ENCODE data around the gene LRRC8B.
"Not testable (repeated sequence)": the region's sequence is repeated elsewhere in the genome, so short reads cannot be mapped to it uniquely, and the experiment has no call there.

LRRC8B gene

GRCh38 chr1:89525169-89525855 is 683 bp downstream of the LRRC8B start:
- no peak for DNase-seq (ENCODE audit: low read depth in 2 of 2)

- no peak for DNase-seq (ENCODE audit: low read depth in 2 of 2)
These were observed 2.6 kb downstream of the LRRC8B start for GRCh38 chr1:89527256-89527655.

- no peak for DNase-seq (ENCODE audit: low read depth in 2 of 2)
These were observed 3.2 kb downstream of the LRRC8B start for GRCh38 chr1:89527750-89528381.

- no peak for DNase-seq (ENCODE audit: low read depth in 2 of 2)
These were observed 3.8 kb downstream of the LRRC8B start for GRCh38 chr1:89528382-89528780.

GRCh38 chr1:89529196-89529595 is 4.6 kb downstream of the LRRC8B start:
- no peak for DNase-seq (ENCODE audit: low read depth in 2 of 2)

- DNase-seq (ENCODE audit: low read depth in 2 of 2) = no peak
These were observed 5.9 kb downstream of the LRRC8B start for GRCh38 chr1:89530444-89531089.

- no peak for DNase-seq (ENCODE audit: low read depth in 2 of 2)
These were observed 7.0 kb downstream of the LRRC8B start for GRCh38 chr1:89531480-89532139.

- no peak for DNase-seq (ENCODE audit: low read depth in 2 of 2)
These were observed 7.6 kb downstream of the LRRC8B start for GRCh38 chr1:89532228-89532627.

GRCh38 chr1:89532866-89533265 is 8.2 kb downstream of the LRRC8B start:
- no peak for DNase-seq (ENCODE audit: low read depth in 2 of 2)

- no peak for DNase-seq (ENCODE audit: low read depth in 2 of 2)
These were observed 10.9 kb downstream of the LRRC8B start for GRCh38 chr1:89535537-89535936.

- no peak for DNase-seq (ENCODE audit: low read depth in 2 of 2)
These were observed 12.1 kb downstream of the LRRC8B start for GRCh38 chr1:89536555-89537341.

- no peak for DNase-seq (ENCODE audit: low read depth in 2 of 2)
These were observed 13.7 kb downstream of the LRRC8B start for GRCh38 chr1:89538361-89538760.

- no peak for DNase-seq (ENCODE audit: low read depth in 2 of 2)
These were observed 14.5 kb downstream of the LRRC8B start for GRCh38 chr1:89539128-89539527.

- no peak for DNase-seq (ENCODE audit: low read depth in 2 of 2)
These were observed 15.9 kb downstream of the LRRC8B start for GRCh38 chr1:89540406-89540970.

- DNase-seq (ENCODE audit: low read depth in 2 of 2) = no peak
These were observed 17.7 kb downstream of the LRRC8B start for GRCh38 chr1:89542345-89542744.

- DNase-seq (ENCODE audit: low read depth in 2 of 2) = not testable (repeated sequence)
These were observed 19.0 kb downstream of the LRRC8B start for GRCh38 chr1:89543632-89544031.

GRCh38 chr1:89545264-89546038 is 20.8 kb downstream of the LRRC8B start:
- DNase-seq (ENCODE audit: low read depth in 2 of 2) = peak; percentile 34 to 49

- DNase-seq (ENCODE audit: low read depth in 2 of 2) = no peak
These were observed 21.7 kb downstream of the LRRC8B start for GRCh38 chr1:89546082-89546889.

GRCh38 chr1:89546934-89547562 is 22.4 kb downstream of the LRRC8B start:
- no peak for DNase-seq (ENCODE audit: low read depth in 2 of 2)

Measured in stimulated activated CD8-positive, alpha-beta memory T cell treated with anti-CD3 and anti-CD28 coated beads, Interleukin-15, amount 100 ng/mL, for 48 hours (primary cell).